Measurements from ENCODE around the gene ATP12A.

GRCh38 chr13:24670174-24670573 is 10.0 kb upstream of the ATP12A start:
- TF ChIP-seq POLR2AphosphoS5 (IDR thresholded peaks at IDR 0.05; ENCODE audit: borderline replicate concordance, low read depth, low read length) (no peak), EZH2 (IDR thresholded peaks at IDR 0.05) (no peak)
